ENCODE data around the gene CTCFL. TPM values are rescaled to one million over a fixed set of nuclear protein-coding genes. Genes with fewer than 3 reads are reported as not detected.

The CTCFL gene
- total and polyA plus RNA-seq, 2 of the 8 experiments (the other 6 are each of a cell fraction or from before 2014, with no cell fraction given): 0.30 to 0.80 TPM

GRCh38 chr20:57450931-57451330 lies 74.0 kb downstream of the CTCFL start:
- no peak for DNase-seq (ENCODE audit: low read depth in 1 of 2, low spot score in 2 of 2)
- H3K4me1 ChIP-seq (replicated peaks in 1 of 4; ENCODE audit: control insufficient read depth in 3 of 4, insufficient read depth in 4 of 4, low read length in 3 of 4): peaks cover 0 to 2% (median 0%) of the 10 kb centered on the region in 4 experiments; a peak in 2 of 7 replicates
- ChIA-PET POLR2A (ENCODE audit: partially characterized antibody) (interaction anchor here (1.5 kb wide), 1 partner anchor 9 kb away, joined by 4 read pairs; no protein-coding TSS in a partner anchor), CTCF (ENCODE audit: partially characterized antibody) (interaction anchor here (1.0 to 1.1 kb wide), 3 partner anchors 10 to 45 kb away, joined by 3 to 4 read pairs (median 3); no protein-coding TSS in a partner anchor)
- no peak overlapping the region for H2AFZ ChIP-seq (ENCODE audit: low read length)
- no peak overlapping the region for H3K23ac ChIP-seq (ENCODE audit: insufficient read length)
- H3K27me3 ChIP-seq (replicated peaks in 1 of 4; ENCODE audit: control insufficient read depth in 3 of 4, extremely low read depth in 1 of 4, insufficient read depth in 3 of 4, low read length in 3 of 4): 0 out of 7 replicates have a peak, but pooled peaks cover 0 to 3% (median 0%) of the 10 kb centered on the region in 4 experiments
- H4K5ac ChIP-seq (ENCODE audit: insufficient read length, low read depth, low read length): no peak overlapping the region
- no peak overlapping the region for H2BK120ac ChIP-seq (replicated peaks; ENCODE audit: low read depth, low read length)
- no peaks in the 10 kb centered on the region for H3K79me2 ChIP-seq (ENCODE audit: control insufficient read depth in 1 of 2, insufficient read depth in 2 of 2, low read length in 2 of 2)
- no peak overlapping the region for H3K56ac ChIP-seq (replicated peaks; ENCODE audit: insufficient read length, low read depth, low read length)
- H3K27ac ChIP-seq (ENCODE audit: low read depth, low read length): no peak overlapping the region
- peaks cover 2% of the 10 kb centered on the region; the same call in 1 of the 2 replicates for H3K23me2 ChIP-seq (ENCODE audit: low read depth, low read length)
- no peak overlapping the region for H4K8ac ChIP-seq (ENCODE audit: extremely low read depth, insufficient read depth, low read length)
- no peak overlapping the region for H2AK5ac ChIP-seq (ENCODE audit: low read depth, low read length)
- H3K4ac ChIP-seq (replicated peaks; ENCODE audit: insufficient read length, low read depth, low read length): no peak overlapping the region
- H3K4me2 ChIP-seq (ENCODE audit: insufficient read depth in 1 of 2, low read depth in 2 of 2, low read length in 2 of 2): no peak overlapping the region
- no peak overlapping the region for H3K18ac ChIP-seq (ENCODE audit: extremely low read depth, low read length)
- H4K91ac ChIP-seq (replicated peaks; ENCODE audit: insufficient read length, low read length): no peak overlapping the region
- no peak overlapping the region for H2BK5ac ChIP-seq (ENCODE audit: low read depth, low read length)
- no peak overlapping the region for H3K14ac ChIP-seq (ENCODE audit: insufficient read length)
- no peak overlapping the region for H2BK12ac ChIP-seq (ENCODE audit: low read depth, low read length)
- H3K9me3 ChIP-seq (ENCODE audit: insufficient read depth in 2 of 2, low read depth in 1 of 2, low read length in 1 of 2): no peaks in the 10 kb centered on the region
- H3K36me3 ChIP-seq (ENCODE audit: control insufficient read depth in 2 of 4, insufficient read depth in 4 of 4, low read length in 3 of 4): no peaks in the 10 kb centered on the region
- no peak overlapping the region for H2BK20ac ChIP-seq (ENCODE audit: low read length)
- no peak for FAIRE-seq
- TF ChIP-seq SP2 (IDR thresholded peaks at IDR 0.05; ENCODE audit: low read length) (no peak), POU5F1 (IDR thresholded peaks at IDR 0.05; ENCODE audit: low read depth, low read length) (no peak), POLR2A (IDR thresholded peaks at IDR 0.05; ENCODE audit: control extremely low read depth in 1 of 2, low read depth in 2 of 2, low read length in 2 of 2) (no peak), ASH2L (IDR thresholded peaks at IDR 0.05; ENCODE audit: low read length) (no peak), RNF2 (IDR thresholded peaks at IDR 0.05; ENCODE audit: borderline replicate concordance, low read depth, low read length, missing control alignments, poor library complexity, severe bottlenecking) (no peak), POLR2AphosphoS5 (IDR thresholded peaks at IDR 0.05; ENCODE audit: low read depth, low read length) (no peak), RFX5 (IDR thresholded peaks at IDR 0.05; ENCODE audit: borderline replicate concordance, low read depth, low read length) (no peak), GABPA (IDR thresholded peaks at IDR 0.05; ENCODE audit: borderline replicate concordance, insufficient read depth, low read length) (no peak), PHF8 (conservative IDR thresholded peaks at IDR 0.05; ENCODE audit: low read depth, low read length) (no peak), KDM1A (IDR thresholded peaks at IDR 0.05; ENCODE audit: borderline replicate concordance, low read length) (no peak)
- H4K20me1 ChIP-seq (replicated peaks in 1 of 2; ENCODE audit: control insufficient read depth in 1 of 2, insufficient read depth in 2 of 2, low read length in 2 of 2): peaks cover 0 to 1% of the 10 kb centered on the region in 2 experiments
- no peak overlapping the region for H2BK15ac ChIP-seq (ENCODE audit: low read length)
- H3K79me1 ChIP-seq (ENCODE audit: low read depth, low read length): no peaks in the 10 kb centered on the region
- no peak overlapping the region for H3K4me3 ChIP-seq (ENCODE audit: extremely low read depth in 1 of 4, insufficient read depth in 2 of 4, low read depth in 3 of 4, low read length in 4 of 4)
- no peak overlapping the region; a peak in 2 of 7 replicates for H3K9ac ChIP-seq (replicated peaks in 1 of 4; ENCODE audit: extremely low read depth in 1 of 4, low read depth in 3 of 4, low read length in 3 of 4)
- WGBS, 2 experiments (ENCODE audit: extremely low coverage in 1 of 2, insufficient coverage in 1 of 2, insufficient read length in 1 of 2, insufficient replicate concordance in 2 of 2, low coverage in 1 of 2, low lambda C conversion rate in 2 of 2, missing lambda C conversion rate in 1 of 2): 76% methylated on average over 13 of the region's 13 CpGs; no CpG with 5 or more reads in 1 of the 2 experiments

Measured in H1 (cell line).